DMS114 treated with DMSO at 0.1 percent for 48 hours (cell line): ENCODE results near the gene C10orf67.

Experiments used
- DNase-seq: peaks from one replicate; lab custom pipeline; 2025; ENCODE audit not compliant: unreplicated experiment; lab: John Stamatoyannopoulos, UW

C10orf67 gene

GRCh38 chr10:23199768-23200511 lies 144.7 kb downstream of the C10orf67 start:
- DNase-seq: no peak

- peak; percentile 41 for DNase-seq
Measured at GRCh38 chr10:23198940-23199767, 145.4 kb downstream of the C10orf67 start.

GRCh38 chr10:23198610-23198939 lies 146.0 kb downstream of the C10orf67 start:
- no peak for DNase-seq

GRCh38 chr10:23197416-23197861 lies 147.2 kb downstream of the C10orf67 start:
- no peak for DNase-seq

GRCh38 chr10:23196915-23197314 lies 147.7 kb downstream of the C10orf67 start:
- no peak for DNase-seq

- no peak for DNase-seq
Measured at GRCh38 chr10:23195846-23196600, 148.6 kb downstream of the C10orf67 start.

- no peak for DNase-seq
Measured at GRCh38 chr10:23194966-23195845, 149.4 kb downstream of the C10orf67 start.

GRCh38 chr10:23194471-23194965 lies 150.1 kb downstream of the C10orf67 start:
- no peak for DNase-seq

- no peak for DNase-seq
Measured at GRCh38 chr10:23193435-23194074, 151.0 kb downstream of the C10orf67 start.

- DNase-seq: no peak
Measured at GRCh38 chr10:23192712-23193434, 151.7 kb downstream of the C10orf67 start.

- DNase-seq: no peak
Measured at GRCh38 chr10:23191764-23192711, 152.6 kb downstream of the C10orf67 start, which contains the start of gene PTF1A. Gene PTF1A (plus strand): TSS chr10:23192312. CDS start chr10:23192531, 219 bp downstream.

- DNase-seq: no peak
Measured at GRCh38 chr10:23190872-23191763, 153.5 kb downstream of the C10orf67 start.

GRCh38 chr10:23189024-23189423 lies 155.6 kb downstream of the C10orf67 start:
- no peak for DNase-seq

GRCh38 chr10:23187155-23187554 lies 157.4 kb downstream of the C10orf67 start:
- no peak for DNase-seq

- DNase-seq: no peak
Measured at GRCh38 chr10:23186697-23187096, 157.9 kb downstream of the C10orf67 start.

GRCh38 chr10:23186178-23186577 lies 158.4 kb downstream of the C10orf67 start:
- DNase-seq: no peak

GRCh38 chr10:23174977-23175512 lies 169.6 kb downstream of the C10orf67 start:
- DNase-seq: no peak
